Central memory CD8-positive, alpha-beta T cell (primary cell): ENCODE data around the gene ADARB1.

Experiments used
- ATAC-seq: fragments of 150-1000 bp; cut with Tn5 transposase; replicated peaks from 2 replicates; pipeline ENCODE4 v1.10.0; 2022; ENCODE audit warnings: mild to moderate bottlenecking, moderate FRiP score, moderate number of reproducible peaks; ENCODE audit not compliant: poor library complexity, severe bottlenecking; ENCODE audit errors: extremely low read depth
- DNase-seq, 2 donors: peaks; one replicate each; pipeline ENCODE4 v3.0.0; 2021; ENCODE audit warnings: low spot score in 2 of 2
- H3K27ac Mint-ChIP-seq: one replicate; pipeline ENCODE4 v1.8.0; 2022; ENCODE audit warnings: low read depth, mild to moderate bottlenecking, moderate library complexity, mixed read lengths
- H3K27me3 Mint-ChIP-seq: one replicate; pipeline ENCODE4 v1.8.0; 2022; ENCODE audit warnings: mixed read lengths
- H3K36me3 Mint-ChIP-seq: one replicate; pipeline ENCODE4 v1.8.0; 2022; ENCODE audit warnings: mild to moderate bottlenecking, moderate library complexity, mixed read lengths; ENCODE audit not compliant: insufficient read depth
- H3K4me1 Mint-ChIP-seq: one replicate; pipeline ENCODE4 v1.8.0; 2022; ENCODE audit warnings: mixed read lengths
- H3K4me3 Mint-ChIP-seq: one replicate; pipeline ENCODE4 v1.8.0; 2022; ENCODE audit warnings: mild to moderate bottlenecking, moderate library complexity, mixed read lengths
- H3K9me3 Mint-ChIP-seq: one replicate; pipeline ENCODE4 v1.8.0; 2022; ENCODE audit warnings: mixed read lengths

ADARB1 gene

DNA sequence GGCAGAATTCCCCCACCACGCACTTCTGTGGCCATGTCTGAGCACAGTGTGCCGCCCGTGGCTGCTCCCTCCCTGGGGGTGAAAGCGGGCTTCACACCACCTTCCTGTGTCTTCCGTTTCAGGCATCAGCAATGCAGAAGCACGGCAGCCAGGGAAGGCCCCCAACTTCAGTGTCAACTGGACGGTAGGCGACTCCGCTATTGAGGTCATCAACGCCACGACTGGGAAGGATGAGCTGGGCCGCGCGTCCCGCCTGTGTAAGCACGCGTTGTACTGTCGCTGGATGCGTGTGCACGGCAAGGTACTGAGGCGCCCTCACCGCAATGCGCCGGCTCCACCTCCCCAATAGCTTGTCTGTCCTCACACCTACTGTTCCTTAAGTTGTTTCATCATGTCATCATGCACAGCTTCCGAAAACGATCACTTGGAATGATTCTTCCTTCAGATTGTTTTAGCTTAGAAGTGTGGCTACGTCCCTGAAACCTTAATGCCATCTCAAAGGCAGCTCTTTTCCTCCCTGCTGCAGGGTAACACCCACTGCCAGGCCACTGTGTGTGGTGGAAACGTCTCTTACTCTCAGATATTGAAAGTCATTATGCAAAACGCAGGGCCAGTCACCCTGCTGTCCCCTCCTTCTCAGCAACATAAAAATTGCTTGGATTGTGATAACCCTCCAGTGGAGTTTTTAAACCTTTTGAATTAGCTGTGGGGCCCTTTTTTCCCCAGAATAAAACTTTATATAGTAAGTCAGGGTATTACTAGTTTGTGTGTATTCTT is 146.5 kb downstream of the ADARB1 start:
- peaks cover 18% of the 10 kb centered on the region for H3K36me3 Mint-ChIP-seq
- ATAC-seq (no peak), DNase-seq (no peak)
- no peak overlapping the region for H3K27ac Mint-ChIP-seq
- H3K4me1 Mint-ChIP-seq, result peaks cover 19% of the 10 kb centered on the region
- no peak overlapping the region for H3K4me3 Mint-ChIP-seq
- peaks cover 11% of the 10 kb centered on the region for H3K9me3 Mint-ChIP-seq
- H3K27me3 Mint-ChIP-seq, result no peaks in the 10 kb centered on the region

- H3K4me3 Mint-ChIP-seq, result no peak overlapping the region
- H3K4me1 Mint-ChIP-seq, result peaks cover 30% of the 10 kb centered on the region
- DNase-seq, result no peak
- no peak overlapping the region for H3K27ac Mint-ChIP-seq
- no peak for ATAC-seq
- no peaks in the 10 kb centered on the region for H3K27me3 Mint-ChIP-seq
- H3K9me3 Mint-ChIP-seq, result peaks cover 5% of the 10 kb centered on the region
- peaks cover 22% of the 10 kb centered on the region for H3K36me3 Mint-ChIP-seq
Observed at GRCh38 chr21:45222001-45222400, 147.6 kb downstream of the ADARB1 start.

GRCh38 chr21:45223236-45224185 is 149.1 kb downstream of the ADARB1 start:
- peak overlapping the region; percentile 99 for H3K27ac Mint-ChIP-seq

GRCh38 chr21:45224189-45224938 is 150.0 kb downstream of the ADARB1 start:
- H3K4me3 Mint-ChIP-seq, result peak overlapping the region; percentile 79
- H3K27ac Mint-ChIP-seq, result peak overlapping the region; percentile 99
- peaks cover 53% of the 10 kb centered on the region for H3K4me1 Mint-ChIP-seq
- no peaks in the 10 kb centered on the region for H3K27me3 Mint-ChIP-seq
- DNase-seq (peak; percentile 41 to 81), ATAC-seq (peak; percentile 73)
- peaks cover 23% of the 10 kb centered on the region for H3K36me3 Mint-ChIP-seq
- no peaks in the 10 kb centered on the region for H3K9me3 Mint-ChIP-seq

More at GRCh38 chr21:45223236-45224185, 149.1 kb downstream of the ADARB1 start:
- peak overlapping the region; percentile 79 for H3K4me3 Mint-ChIP-seq
- no peaks in the 10 kb centered on the region for H3K9me3 Mint-ChIP-seq
- DNase-seq, result peak in 1 of 2 donors; percentile 39
- H3K36me3 Mint-ChIP-seq, result peaks cover 25% of the 10 kb centered on the region
- peaks cover 45% of the 10 kb centered on the region for H3K4me1 Mint-ChIP-seq
- ATAC-seq, result no peak
- H3K27me3 Mint-ChIP-seq, result no peaks in the 10 kb centered on the region

GRCh38 chr21:45225041-45225740 is 150.8 kb downstream of the ADARB1 start:
- Mint-ChIP-seq H3K27ac (peak overlapping the region; percentile 99), H3K4me3 (peak overlapping the region; percentile 79), H3K4me1 (peaks cover 53% of the 10 kb centered on the region), H3K27me3 (no peaks in the 10 kb centered on the region), H3K9me3 (no peaks in the 10 kb centered on the region), H3K36me3 (peaks cover 23% of the 10 kb centered on the region)
- DNase-seq, result no peak
- no peak for ATAC-seq

DNA sequence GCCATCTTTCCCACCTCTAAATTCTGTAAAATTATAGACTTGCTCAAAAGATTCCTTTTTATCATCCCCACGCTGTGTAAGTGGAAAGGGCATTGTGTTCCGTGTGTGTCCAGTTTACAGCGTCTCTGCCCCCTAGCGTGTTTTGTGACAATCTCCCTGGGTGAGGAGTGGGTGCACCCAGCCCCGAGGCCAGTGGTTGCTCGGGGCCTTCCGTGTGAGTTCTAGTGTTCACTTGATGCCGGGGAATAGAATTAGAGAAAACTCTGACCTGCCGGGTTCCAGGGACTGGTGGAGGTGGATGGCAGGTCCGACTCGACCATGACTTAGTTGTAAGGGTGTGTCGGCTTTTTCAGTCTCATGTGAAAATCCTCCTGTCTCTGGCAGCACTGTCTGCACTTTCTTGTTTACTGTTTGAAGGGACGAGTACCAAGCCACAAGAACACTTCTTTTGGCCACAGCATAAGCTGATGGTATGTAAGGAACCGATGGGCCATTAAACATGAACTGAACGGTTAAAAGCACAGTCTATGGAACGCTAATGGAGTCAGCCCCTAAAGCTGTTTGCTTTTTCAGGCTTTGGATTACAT is 151.5 kb downstream of the ADARB1 start:
- no peaks in the 10 kb centered on the region for H3K9me3 Mint-ChIP-seq
- no peak for ATAC-seq
- no peak for DNase-seq
- H3K4me1 Mint-ChIP-seq, result peaks cover 53% of the 10 kb centered on the region
- H3K27me3 Mint-ChIP-seq, result no peaks in the 10 kb centered on the region
- peak overlapping the region; percentile 99 for H3K27ac Mint-ChIP-seq
- peak overlapping the region; percentile 49 for H3K4me3 Mint-ChIP-seq
- peaks cover 22% of the 10 kb centered on the region for H3K36me3 Mint-ChIP-seq

DNA sequence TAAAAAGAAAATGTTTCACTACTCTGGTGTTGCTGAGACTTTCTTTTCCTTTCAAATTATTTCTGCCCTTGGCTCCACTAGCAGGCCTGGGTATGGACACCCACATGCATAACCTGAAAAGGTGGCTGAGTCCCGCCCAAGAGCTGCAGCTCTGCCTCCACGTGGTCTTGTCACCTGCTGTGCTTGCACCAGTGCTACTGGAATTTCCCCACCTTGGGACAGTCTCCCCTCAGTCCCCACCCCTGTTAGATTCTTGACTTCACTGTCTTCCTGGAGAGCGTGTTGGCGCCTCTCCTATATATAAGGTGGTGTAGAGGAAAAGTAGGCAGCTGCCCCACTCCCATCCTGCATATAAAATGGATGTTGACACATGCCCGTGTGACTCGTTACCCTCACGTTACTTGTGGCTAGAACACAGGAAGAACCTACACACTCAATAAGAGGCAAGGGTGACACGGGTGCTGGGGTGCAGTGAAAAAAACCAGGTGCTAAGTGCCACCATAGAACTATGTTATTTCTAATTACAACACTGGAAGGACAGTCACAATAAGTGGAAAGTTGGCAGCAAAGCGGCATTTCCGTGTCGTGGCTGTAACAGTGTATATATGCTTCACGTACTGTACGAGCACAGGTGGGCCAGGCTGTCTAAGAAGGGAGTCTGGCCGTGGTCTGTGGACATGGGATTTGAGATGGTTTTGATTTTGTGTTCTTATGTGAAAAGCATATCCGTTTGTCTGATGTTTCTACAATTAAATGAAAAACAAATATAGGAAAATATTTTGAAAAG is 152.4 kb downstream of the ADARB1 start:
- peaks cover 19% of the 10 kb centered on the region for H3K36me3 Mint-ChIP-seq
- H3K27me3 Mint-ChIP-seq, result no peaks in the 10 kb centered on the region
- H3K4me1 Mint-ChIP-seq, result peaks cover 53% of the 10 kb centered on the region
- peak overlapping the region; percentile 49 for H3K4me3 Mint-ChIP-seq
- ATAC-seq, result peak; percentile 26
- H3K27ac Mint-ChIP-seq, result peak overlapping the region; percentile 87
- no peaks in the 10 kb centered on the region for H3K9me3 Mint-ChIP-seq
- DNase-seq, result peak in 1 of 2 donors; percentile 59

- Mint-ChIP-seq H3K4me1 (peaks cover 53% of the 10 kb centered on the region), H3K27me3 (no peaks in the 10 kb centered on the region), H3K27ac (peak overlapping the region; percentile 87), H3K4me3 (peak overlapping the region; percentile 39), H3K36me3 (peaks cover 19% of the 10 kb centered on the region), H3K9me3 (no peaks in the 10 kb centered on the region)
- ATAC-seq (no peak), DNase-seq (no peak)
Observed at GRCh38 chr21:45227735-45228134, 153.4 kb downstream of the ADARB1 start.

DNA sequence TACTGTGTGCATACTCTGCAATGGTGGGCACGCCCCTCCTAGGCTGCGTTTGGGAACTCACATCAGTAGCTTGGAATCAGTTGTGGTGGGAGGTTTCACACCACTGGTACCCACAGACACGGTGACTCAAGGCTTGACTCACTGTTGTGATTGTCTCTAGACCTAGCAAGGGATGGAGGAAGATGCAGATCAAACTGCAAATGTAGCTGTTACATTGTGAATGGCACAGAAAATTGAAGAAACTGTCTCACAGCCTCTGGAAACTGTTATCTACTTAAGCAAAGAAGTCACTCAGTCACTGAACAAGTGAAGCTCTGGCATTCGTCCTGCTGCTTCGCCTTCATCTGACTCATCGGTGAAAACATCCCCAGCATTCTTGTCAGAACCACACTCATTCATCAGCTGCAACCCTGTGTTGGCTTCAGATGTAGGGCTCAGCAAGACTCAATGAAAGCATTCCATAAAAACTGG is 153.8 kb downstream of the ADARB1 start:
- H3K4me3 Mint-ChIP-seq, result peak overlapping the region; percentile 39
- peak overlapping the region; percentile 87 for H3K27ac Mint-ChIP-seq
- ATAC-seq (peak; percentile 74), DNase-seq (peak; percentile 59 to 91)
- no peaks in the 10 kb centered on the region for H3K27me3 Mint-ChIP-seq
- peaks cover 19% of the 10 kb centered on the region for H3K36me3 Mint-ChIP-seq
- H3K4me1 Mint-ChIP-seq, result peaks cover 53% of the 10 kb centered on the region
- H3K9me3 Mint-ChIP-seq, result no peaks in the 10 kb centered on the region

DNA sequence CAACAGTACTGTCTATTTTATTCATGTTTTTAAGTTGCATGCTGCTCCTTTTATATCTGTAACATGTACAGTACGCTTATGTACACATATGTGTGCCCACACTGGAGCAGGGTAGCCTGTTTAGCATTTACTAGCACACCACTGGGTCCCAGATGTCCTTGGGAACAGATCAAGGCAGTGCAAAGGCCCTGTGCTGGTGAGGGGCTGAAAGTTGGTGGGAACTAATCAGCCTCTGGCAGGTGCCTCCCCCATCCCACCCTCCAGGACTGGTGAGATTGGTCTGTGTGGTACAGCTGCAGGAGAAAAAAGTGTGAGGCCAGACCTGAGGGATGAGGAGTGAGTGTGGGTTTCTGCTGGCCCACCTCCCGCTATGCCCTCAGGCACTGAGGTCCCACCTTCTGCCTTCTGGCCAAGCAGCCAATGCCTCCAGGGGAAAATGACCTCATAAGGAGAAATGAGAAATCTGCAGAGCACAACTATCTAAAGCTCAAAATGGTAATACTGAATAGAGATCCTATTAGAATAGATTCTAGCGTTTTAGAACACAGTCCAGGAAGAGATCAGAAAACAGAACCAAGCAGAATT is 154.4 kb downstream of the ADARB1 start:
- ATAC-seq (no peak), DNase-seq (no peak)
- Mint-ChIP-seq H3K36me3 (peaks cover 19% of the 10 kb centered on the region), H3K27me3 (no peaks in the 10 kb centered on the region), H3K9me3 (no peaks in the 10 kb centered on the region), H3K4me3 (no peak overlapping the region), H3K4me1 (peaks cover 53% of the 10 kb centered on the region), H3K27ac (no peak overlapping the region)
